GM12872 (cell line): ENCODE data around the gene CYB561A3.

Experiments
- TF ChIP-seq, protein P1 (sequence below): IDR thresholded peaks from 3 replicates; pipeline ENCODE4 v1.5.1; 2011; ENCODE audit warnings: low read depth, mild to moderate bottlenecking, low read length, moderate library complexity; ENCODE audit not compliant: insufficient read depth

The CYB561A3 gene

DNA sequence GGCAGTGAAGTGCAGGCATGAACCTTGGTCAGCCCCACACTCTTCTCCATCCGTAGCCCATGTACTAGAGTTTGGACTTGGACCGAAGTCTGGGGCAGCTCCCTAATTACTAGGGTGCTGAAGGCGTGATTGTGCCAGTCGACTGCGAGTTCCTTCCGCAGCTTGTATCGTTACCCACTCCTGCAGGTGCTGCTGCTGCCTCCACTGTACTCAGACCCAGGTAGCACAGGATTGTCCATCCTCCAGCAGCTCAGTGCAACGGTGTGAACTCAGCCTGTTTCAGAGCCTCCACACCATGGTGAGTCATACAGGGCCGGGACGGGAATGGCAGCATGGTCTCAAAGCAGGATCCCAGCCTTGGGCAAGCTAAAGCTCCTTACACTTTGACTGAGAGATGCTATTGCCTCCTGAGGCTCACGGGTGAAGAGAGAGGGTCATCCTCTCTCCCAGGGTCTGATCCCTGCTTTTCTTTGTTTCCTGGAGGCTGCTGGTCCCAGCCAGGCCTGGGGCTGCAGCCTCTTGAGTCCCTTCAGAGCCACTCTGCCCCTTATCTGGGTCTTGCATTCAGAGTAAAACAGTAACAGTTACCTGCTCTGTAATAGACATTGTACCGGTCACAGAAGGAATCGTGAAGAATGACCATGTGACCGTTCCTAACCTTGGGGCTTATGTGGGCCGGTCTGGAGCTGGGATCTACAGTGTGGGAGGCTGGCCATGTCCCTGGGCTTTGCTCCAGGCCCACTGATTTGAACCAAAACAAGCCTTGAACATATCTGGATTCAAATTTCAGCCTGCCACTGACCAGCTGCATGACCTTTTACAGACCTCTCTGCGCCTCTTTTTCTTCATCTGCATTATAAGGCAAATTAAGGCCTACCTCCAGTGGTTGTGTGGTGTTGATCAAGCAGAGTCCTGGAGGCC is 27.0 kb downstream of the CYB561A3 start:
- TF ChIP-seq, protein P1, sequence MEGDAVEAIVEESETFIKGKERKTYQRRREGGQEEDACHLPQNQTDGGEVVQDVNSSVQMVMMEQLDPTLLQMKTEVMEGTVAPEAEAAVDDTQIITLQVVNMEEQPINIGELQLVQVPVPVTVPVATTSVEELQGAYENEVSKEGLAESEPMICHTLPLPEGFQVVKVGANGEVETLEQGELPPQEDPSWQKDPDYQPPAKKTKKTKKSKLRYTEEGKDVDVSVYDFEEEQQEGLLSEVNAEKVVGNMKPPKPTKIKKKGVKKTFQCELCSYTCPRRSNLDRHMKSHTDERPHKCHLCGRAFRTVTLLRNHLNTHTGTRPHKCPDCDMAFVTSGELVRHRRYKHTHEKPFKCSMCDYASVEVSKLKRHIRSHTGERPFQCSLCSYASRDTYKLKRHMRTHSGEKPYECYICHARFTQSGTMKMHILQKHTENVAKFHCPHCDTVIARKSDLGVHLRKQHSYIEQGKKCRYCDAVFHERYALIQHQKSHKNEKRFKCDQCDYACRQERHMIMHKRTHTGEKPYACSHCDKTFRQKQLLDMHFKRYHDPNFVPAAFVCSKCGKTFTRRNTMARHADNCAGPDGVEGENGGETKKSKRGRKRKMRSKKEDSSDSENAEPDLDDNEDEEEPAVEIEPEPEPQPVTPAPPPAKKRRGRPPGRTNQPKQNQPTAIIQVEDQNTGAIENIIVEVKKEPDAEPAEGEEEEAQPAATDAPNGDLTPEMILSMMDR, result no peak

- TF ChIP-seq, protein P1, result no peak
These were observed 27.9 kb downstream of the CYB561A3 start for GRCh38 chr11:61333550-61334433.

GRCh38 chr11:61332797-61333549 is 28.7 kb downstream of the CYB561A3 start, which contains the start of the genes DDB1 and TKFC:
TSS of gene DDB1 (minus strand) at chr11:61333105. CDS start at chr11:61332968, 137 bp downstream.
TSS of gene TKFC (plus strand) at chr11:61333228. CDS start at chr11:61334729, 1,501 bp downstream.
- TF ChIP-seq, protein P1, result no peak

DNA sequence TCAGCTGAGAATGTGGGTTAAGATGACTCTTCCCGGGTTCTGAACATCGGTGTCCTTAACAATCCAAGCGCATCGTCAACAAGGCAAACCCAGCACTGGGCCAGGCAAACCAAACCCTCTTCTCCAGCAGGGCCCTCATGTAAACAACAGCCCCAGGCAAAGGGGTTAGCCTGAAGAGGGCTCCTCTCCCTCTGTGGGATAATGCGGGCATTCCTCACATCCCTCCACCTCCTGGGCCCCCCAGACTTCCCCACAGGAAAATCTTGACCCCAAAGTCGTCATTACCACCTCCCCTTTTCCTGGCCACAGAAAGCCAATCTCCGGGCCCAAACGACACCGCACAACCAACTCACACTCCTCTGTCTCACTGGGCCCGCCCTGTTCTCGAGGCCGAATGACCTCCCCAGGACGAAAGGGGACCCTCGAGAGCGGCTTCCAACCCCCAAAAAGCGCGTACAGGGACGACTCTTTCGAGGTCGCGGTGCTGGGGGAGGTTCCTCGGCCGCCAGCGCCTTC is 29.3 kb downstream of the CYB561A3 start:
- TF ChIP-seq, protein P1, result no peak

GRCh38 chr11:61331651-61332050 is 30.0 kb downstream of the CYB561A3 start:
- TF ChIP-seq, protein P1, result no peak

- TF ChIP-seq, protein P1, result no peak
These were observed 31.8 kb downstream of the CYB561A3 start for GRCh38 chr11:61329871-61330270.
